PC-3 (cell line): ENCODE data around the gene PARK7.

Experiments used
- EZH2phosphoT487 ChIP-seq: fragments of 300-600 bp; sonication (generic); IDR thresholded peaks from 2 replicates; pipeline ENCODE4 v1.6.1; 2018; ENCODE audit warnings: mild to moderate bottlenecking, antibody characterized with exemption, low read length, borderline replicate concordance
- TF ChIP-seq, protein P1 (sequence below): fragments of 300-600 bp; sonication (generic); conservative IDR thresholded peaks from 2 replicates; pipeline ENCODE4 v1.5.1; 2017; ENCODE audit warnings: antibody characterized with exemption, low read depth, mild to moderate bottlenecking, low read length

DNA sequence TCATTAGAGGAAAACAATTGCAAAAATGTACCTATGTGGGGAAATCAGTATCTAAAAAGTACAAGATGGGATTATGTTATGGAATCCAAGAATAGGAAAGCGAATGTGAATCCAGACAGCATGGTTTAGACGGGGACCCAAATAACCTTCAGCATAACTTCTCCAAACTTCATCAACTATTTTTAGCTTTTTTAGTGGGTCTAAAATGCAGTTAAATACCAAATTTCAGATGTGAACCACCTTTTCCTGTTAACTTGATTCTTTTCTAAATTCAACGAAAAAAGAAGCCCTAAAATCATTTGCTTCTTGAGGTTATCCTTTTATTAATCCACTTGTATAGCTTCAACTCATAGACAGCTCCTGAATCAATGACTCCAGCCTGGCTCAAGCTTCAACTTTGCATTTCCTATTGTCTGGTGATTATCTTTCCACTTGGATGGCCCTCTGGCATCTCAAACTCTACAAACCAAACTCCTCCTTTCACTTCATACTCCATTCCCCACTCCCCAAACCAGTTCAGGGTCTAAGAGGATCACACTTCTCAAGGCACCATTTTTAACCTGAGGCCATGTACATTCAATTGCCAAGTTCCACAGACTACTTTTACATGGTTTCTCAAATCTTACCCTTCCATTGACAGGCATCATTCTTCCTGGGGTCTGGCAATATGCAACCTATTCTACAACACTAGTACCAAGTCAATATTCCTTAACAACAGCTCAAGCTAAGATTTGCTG lies 57.1 kb downstream of the PARK7 start:
- TF ChIP-seq, protein P1, sequence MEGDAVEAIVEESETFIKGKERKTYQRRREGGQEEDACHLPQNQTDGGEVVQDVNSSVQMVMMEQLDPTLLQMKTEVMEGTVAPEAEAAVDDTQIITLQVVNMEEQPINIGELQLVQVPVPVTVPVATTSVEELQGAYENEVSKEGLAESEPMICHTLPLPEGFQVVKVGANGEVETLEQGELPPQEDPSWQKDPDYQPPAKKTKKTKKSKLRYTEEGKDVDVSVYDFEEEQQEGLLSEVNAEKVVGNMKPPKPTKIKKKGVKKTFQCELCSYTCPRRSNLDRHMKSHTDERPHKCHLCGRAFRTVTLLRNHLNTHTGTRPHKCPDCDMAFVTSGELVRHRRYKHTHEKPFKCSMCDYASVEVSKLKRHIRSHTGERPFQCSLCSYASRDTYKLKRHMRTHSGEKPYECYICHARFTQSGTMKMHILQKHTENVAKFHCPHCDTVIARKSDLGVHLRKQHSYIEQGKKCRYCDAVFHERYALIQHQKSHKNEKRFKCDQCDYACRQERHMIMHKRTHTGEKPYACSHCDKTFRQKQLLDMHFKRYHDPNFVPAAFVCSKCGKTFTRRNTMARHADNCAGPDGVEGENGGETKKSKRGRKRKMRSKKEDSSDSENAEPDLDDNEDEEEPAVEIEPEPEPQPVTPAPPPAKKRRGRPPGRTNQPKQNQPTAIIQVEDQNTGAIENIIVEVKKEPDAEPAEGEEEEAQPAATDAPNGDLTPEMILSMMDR = no peak
- TF ChIP-seq EZH2phosphoT487 = no peak
